GM19025 (cell line): Measurements from ENCODE around the gene SAMD14.

Experiments used
- ATAC-seq: cut with Tn5 transposase; IDR thresholded peaks from one replicate; pipeline ENCODE4 v1.9.1; 2021; ENCODE audit warnings: mild to moderate bottlenecking, low read depth, moderate library complexity; ENCODE audit not compliant: unreplicated experiment

Gene SAMD14

GRCh38 chr17:50129728-50130558, at the start of gene SAMD14:
SAMD14 (minus strand) TSS chr17:50130160; CDS start chr17:50124959, 5,201 bp downstream.
- no peak for ATAC-seq

- peak; percentile 65 for ATAC-seq
Measured at GRCh38 chr17:50177983-50178834, 48.2 kb upstream of the SAMD14 start.

GRCh38 chr17:50177476-50177875, 47.5 kb upstream of the SAMD14 start:
- no peak for ATAC-seq

DNA sequence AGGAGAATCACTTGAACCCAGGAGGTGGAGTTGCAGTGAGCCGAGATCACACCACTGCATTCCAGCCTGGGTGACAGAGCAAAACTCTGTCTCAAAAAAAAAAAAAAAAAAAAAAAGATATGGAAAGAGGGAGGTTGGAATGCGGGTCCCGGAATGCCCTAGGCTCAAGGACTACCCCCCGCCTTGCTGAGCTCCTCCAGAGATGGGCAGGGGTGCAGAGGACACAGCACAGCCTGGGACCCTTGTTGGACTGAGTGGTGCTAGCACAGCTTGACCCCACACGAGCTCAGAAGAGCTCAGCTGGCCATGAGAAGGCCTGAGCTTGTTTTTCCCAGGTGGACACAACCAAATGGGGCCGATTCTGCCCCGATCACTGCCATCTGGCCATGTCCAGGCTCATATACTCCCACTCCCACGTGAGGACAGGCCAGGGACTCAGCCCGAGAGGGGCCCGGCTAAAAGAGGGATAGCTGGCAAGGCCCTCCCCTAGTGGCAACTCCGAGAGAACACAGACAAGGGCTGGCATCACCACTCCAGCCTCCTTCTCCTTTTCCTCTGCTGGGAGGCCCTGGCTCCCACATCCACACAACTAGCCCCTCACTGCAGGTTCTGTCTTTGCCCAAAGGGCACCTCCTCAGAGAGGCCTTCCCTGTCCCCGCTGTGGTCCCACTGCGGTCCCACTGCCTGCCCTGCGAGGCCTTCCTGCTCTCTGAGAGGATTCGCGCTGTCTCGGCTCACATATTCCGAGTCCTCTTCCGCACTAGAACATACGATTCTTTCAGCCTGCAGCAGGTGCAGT, 46.8 kb upstream of the SAMD14 start:
- no peak for ATAC-seq

- ATAC-seq = no peak
Measured at GRCh38 chr17:50175035-50175807, 45.3 kb upstream of the SAMD14 start.

- ATAC-seq = no peak
Measured at GRCh38 chr17:50174444-50174843, 44.5 kb upstream of the SAMD14 start.

GRCh38 chr17:50173335-50173941, 43.5 kb upstream of the SAMD14 start:
- ATAC-seq = no peak

GRCh38 chr17:50172936-50173334, 43.0 kb upstream of the SAMD14 start:
- no peak for ATAC-seq

GRCh38 chr17:50172130-50172529, 42.2 kb upstream of the SAMD14 start:
- no peak for ATAC-seq

- no peak for ATAC-seq
Measured at GRCh38 chr17:50171371-50172071, 41.6 kb upstream of the SAMD14 start.

GRCh38 chr17:50170662-50171370, 40.9 kb upstream of the SAMD14 start:
- ATAC-seq = peak; percentile 66

GRCh38 chr17:50169881-50170459, 40.0 kb upstream of the SAMD14 start:
- ATAC-seq = no peak

GRCh38 chr17:50169121-50169764, 39.3 kb upstream of the SAMD14 start:
- no peak for ATAC-seq

DNA sequence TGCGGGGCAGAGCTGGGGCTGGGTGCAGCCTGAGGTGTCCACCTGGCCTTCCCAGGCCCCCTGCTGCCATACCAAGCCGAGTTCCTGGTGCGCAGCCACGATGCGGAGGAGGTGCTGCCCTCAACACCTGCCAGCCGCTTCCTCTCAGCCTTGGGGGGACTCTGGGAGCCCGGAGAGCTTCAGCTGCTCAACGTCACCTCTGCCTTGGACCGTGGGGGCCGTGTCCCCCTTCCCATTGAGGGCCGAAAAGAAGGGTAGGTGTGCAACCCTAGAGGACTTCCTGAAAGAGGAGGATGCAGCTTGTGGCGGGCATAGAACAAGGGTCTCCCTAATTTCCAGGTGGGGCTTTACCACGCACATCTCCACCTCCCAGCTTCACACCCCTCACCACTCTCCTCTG, 38.4 kb upstream of the SAMD14 start:
- ATAC-seq = no peak

- ATAC-seq = no peak
Measured at GRCh38 chr17:50167371-50167770, 37.4 kb upstream of the SAMD14 start.

DNA sequence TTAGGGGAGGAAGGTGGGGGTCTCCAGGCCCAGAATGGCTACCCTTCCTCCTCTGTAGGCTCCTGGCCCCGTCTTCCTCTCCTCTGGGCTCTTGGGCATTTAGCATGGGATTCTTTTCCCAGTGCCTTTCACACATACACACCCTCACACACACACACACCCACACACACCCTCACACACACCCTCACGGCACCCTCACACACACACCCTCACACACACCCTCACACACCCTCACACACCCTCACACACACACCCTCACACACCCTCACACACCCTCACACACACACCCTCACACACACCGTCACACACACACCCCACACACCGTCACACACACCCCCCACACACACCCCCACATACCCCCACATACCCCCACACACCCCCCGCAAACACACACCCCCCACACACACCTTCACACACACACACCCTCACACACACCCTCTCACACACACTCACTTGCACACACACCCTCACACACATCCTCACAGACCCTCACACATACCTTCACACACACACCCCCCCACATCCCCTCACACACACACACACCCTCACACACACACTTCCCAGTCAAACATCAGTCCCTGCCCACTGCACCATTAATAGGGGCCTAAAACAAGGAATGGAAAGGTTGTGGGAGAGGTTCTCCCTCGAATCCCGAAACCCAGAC, 36.7 kb upstream of the SAMD14 start:
- no peak for ATAC-seq
